ENCODE measurements around the gene RPL10A.

RPL10A gene

DNA sequence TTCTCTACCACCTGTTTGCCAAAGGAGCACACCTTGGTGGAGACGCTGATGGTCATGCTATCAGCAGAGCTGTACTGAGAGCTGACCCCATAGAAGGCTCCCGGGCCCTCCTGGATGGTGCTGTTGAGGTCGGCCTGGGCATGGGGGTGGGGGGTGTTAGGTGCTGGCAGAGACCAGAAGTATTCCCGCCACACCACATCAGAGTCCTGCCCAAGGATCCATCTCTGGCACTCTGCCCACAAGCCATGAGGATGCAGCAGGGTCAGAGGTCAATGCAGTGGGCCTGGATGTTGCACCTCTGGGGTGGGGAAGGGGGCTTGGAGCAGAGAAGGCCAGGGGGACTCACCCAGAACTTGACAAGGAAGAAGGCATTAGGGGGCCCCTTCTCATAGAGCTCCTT, 7.4 kb downstream of the RPL10A start:
- no peak for DNase-seq (ENCODE audit: low spot score)

DNA sequence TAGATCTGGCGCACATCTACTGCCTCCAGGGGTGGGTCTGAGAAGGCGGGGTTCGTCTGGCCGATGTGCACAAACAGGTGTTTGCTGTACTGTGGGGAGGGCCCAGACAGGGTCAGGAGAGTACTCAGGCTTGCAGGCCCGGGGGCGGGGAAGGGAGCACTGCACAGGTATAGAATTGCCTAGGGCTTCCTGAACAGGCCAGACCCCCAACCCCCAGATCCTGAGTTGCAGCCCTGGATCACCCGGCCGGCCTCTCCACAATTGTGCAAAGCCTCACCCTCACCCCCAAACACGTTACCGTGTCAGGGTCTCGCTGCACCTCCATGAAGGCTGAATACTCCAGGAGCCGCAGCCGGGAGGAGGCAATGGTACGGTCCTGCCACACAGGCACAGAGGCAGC, 7.8 kb downstream of the RPL10A start:
- DNase-seq (ENCODE audit: low spot score) = no peak

DNA sequence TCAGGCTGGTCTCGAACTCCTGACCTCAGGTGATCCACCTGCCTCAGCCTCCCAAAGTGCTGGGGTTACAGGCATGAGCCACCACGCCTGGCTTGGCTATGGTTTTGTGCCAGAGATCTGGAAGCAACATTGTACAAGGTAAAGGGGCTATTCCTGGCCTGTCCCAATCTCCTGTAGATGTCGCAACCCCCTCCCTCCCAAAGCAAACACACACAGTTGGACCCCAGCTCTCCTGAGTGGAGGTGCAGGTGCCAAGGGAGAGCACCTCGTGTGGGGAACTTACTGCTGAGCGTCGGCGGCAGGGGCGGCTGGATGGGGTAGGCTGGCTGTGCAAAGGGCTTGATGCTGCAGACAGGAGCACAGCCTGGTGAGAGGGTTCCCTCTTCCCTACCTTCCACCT, 8.8 kb downstream of the RPL10A start:
- no peak for DNase-seq (ENCODE audit: low spot score)

DNA sequence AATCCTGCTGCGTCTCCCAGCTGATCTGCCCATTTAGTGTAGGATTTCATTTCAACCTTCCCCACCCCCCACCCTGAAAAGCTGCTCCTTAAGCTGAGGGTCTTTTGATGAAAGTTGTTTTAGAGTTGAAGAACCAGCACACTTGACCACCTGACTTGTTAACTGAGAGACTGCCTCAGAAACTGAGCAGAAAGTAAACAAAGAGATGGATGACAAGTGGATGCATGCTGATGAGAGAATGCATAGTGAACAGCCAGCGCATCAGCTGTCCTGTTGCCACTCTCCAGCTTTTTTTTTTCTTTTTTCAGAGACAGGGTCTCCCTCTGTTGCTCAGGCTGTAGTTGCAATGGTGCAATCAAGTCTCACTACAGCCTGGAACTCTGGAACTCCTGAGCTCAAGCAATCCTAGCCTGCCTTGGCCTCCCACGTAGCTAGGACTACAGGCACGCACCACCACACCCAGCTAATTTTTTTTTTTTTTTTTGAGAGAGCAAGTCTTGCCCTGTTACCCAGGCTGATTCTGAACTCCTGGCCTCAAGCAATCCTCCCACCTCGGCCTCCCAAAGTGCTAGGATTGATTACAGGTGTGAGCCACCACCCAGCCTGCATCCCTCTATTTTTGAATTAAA, 9.5 kb downstream of the RPL10A start:
- DNase-seq (ENCODE audit: low spot score) = no peak

DNA sequence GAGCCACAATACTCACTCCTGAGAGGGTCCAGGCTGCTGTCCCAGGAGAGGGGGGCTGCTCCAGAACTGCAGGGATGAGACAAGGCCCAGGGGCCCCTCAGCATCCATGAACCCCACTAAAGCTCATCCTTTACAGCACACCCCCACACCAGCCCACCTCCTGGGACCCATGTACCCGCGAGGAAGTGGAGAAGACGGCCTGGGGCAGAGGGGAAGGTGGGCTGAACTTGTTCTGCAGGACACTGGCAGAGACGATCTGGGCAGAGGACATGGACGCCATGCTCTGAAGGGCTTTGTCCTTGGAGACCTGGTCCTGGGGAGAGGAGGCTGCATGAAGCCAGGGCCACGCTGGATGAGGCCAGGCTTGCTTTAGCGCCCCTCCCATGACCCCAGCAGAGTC, 10.1 kb downstream of the RPL10A start:
- no peak for DNase-seq (ENCODE audit: low spot score)

DNA sequence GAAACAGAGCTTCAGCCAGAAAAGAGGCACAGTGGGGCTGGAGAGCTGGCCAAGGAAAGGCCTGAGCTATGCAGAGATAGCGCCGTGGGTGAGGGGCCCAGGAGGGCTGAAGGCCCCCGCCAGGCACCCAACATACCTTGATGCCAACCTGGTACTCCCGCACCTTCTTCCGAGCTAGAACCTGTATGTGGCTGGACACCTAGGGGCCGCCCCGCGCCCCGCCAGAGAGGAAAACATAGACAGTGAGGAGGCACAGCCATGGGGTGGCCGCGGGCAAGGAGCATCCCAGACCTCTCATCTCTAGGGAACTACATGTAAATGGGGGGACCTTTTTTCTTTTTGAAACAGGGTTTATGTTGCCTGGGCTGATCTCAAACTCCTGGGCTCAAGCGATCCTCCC, 12.0 kb downstream of the RPL10A start:
- no peak for DNase-seq (ENCODE audit: low spot score)

DNA sequence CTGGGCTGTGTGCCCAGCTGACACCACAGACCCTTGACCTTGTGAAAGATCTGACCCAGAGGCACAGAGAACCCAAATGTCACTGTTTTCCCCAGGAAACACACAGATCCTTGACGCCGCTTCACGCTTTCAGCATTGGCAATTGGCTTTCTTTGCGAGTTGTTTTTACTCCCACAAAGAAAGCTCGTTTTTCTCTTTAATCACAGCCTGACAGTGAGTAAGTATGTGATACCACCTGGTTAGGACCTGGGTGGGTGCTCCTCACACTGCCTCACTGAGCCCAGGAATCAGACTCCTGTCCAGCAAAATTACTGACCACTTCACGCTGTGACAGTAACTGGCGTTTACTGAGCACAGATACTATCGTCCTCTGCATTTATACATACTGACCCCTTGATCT, 13.0 kb downstream of the RPL10A start:
- DNase-seq (ENCODE audit: low spot score) = no peak

DNA sequence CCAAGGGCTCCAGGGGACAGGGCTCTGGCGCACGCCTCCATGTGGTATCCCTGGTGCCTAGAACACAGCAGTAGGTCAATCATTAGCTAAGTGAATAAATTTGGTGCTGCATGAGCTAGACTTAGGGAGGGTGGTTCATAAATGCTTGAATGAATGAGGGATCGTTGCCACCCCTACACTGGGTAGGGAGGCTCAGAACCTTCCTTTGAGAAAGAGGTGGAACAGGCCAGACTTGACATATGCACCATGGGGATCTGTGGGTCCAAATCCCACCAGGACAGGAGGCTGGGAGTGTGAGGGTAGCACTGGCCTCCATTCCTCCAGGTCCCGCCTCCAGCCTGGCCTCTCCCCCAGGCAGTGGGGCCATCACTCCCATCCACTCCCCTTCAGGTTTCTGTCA, 14.9 kb downstream of the RPL10A start:
- no peak for DNase-seq (ENCODE audit: low spot score)

DNA sequence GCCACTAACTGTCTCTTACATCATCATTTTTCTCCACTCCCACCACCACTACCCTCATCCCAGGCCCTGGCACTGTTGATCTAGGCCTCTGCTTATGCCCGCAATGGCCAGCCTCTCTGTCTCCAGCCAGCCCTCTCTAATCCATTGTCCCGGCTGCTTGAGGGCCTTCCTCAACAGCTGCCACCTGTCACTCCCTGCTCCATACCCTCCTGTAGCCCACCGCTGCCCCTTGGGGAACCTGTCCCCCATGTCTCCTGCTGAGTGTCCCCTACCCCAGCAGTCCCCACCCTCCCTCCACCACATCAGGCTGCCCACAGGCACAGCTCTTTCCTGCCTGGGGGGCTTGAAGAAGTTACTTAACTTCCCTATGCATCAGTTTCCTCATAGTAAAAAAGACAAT, 15.3 kb downstream of the RPL10A start:
- no peak for DNase-seq (ENCODE audit: low spot score)

DNA sequence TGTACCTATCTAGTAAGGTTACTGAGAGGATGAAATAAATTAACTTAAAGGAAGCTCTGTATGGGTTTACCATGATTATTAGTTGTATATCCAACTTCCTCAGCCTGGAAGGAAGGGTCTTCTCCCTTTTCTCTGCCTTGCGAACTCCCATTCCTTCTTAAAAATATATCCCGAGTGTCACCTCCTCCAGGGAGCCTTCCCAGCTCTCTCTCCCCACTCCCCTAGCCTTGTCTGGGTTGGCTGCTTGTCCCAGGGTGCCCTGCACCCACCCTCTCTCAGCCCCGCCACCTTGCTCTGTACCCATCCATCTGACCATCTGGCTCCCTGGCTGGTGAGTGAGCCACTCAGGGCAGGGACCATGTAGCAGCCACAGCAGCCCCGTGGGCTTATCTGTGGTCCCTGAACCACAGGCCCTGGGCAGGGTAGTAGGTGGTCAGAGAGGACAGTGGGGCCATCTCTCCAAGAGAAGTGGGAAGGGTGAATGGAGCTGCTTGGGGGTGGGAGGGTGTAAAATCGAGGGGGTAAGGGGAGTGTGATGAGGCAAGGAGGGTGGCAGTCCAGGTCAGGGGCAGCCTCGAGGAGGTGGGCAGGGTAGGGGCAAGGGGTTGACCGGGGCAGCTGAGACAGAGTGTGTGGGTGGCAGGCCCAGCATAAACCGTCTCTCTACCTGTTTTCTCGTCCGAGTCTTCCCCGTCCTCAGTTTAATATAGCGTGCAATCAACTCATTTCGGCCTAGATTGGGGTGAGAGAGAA, 15.9 kb downstream of the RPL10A start:
- DNase-seq (ENCODE audit: low spot score) = no peak

DNA sequence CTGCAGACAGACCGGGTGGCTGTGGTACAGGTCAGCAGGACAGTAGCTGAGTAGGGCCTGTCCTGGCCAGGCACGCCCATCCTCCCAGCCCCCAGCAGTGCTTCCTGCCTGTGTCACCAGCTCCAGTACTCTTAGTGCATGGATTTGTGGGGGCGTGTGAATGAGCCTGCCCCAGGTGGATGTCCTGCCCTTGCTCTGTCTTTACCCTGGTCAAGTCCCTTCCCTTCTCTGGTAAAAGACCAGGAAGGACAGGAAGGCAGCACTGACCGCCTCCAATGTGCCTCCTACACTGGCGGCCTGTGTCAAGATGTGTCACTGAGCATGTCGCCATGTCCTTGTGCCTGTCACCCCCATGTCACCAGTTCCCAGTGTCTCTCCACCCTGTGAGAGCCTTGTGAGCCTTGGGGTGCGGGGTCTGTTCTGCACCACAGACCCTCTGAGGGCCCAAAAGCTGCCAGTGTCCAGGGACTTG, 16.8 kb downstream of the RPL10A start:
- DNase-seq (ENCODE audit: low spot score) = no peak

DNA sequence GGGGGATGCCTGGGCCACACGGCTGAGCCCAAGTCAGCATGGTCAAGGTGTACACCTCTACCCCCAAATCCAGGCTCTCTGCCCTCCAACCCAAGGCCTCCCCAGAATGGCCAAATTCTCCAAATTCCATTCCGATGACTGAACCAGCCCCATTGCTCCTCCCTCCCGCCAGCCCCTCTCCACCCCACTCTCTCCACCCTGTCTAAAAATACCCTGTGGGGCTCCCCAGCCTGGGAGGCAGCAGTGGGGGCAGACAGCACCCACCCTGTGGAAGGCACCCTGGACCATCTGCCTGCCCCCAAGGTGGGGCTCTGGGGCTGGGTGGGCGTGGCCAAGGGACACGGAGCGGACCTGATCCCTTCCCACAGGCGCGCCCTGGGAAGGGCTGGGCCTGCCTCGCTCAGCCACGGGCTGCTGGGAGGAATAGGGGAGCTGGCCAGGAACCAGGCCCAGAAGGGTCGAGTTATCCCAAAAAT, 17.2 kb downstream of the RPL10A start:
- no peak for DNase-seq (ENCODE audit: low spot score)

DNA sequence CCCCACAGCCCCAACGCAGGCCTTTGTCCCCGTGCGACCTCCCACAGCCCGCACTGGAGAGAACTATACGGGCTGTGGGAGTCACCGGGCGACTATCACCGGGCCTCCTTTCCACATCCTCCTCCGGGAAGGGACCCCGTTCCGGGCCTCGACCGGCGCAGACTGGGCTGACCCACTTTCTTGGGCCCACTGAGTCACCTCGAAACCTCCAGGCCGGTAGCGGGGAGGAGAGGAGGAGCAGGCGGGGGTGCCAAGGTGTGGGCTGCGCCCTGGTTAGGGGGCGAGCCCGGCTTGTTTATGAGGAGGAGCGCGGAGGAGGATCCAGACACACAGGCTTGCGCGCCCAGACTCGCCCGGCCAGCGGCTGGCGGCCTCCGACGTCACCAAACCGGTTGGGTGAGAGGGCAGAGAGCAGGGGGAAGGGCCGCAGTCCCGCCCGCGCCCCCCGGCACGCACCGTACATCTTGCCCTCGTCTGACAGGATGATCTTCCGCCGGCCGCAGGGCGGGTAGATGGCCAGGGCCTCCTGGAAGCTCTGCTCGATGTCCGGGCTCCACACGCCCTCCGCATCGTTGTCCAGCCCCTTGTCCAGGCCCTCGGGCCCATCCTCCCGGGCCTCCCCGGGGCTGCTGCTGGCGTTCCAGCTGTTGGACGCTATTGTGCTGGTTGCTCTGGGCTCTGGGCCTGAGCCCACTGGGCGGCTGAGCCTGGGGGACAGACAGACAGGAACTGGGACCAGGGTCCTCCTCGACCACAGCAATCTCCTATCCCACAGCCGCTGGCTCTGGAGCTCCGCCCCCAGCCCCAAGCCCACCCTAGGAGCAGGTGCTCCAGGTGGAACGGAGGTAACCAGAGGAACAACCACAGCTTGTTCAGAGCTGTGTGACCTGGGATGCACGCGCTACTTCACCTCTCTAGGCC, 18.1 kb downstream of the RPL10A start:
- DNase-seq (ENCODE audit: low spot score) = no peak

DNA sequence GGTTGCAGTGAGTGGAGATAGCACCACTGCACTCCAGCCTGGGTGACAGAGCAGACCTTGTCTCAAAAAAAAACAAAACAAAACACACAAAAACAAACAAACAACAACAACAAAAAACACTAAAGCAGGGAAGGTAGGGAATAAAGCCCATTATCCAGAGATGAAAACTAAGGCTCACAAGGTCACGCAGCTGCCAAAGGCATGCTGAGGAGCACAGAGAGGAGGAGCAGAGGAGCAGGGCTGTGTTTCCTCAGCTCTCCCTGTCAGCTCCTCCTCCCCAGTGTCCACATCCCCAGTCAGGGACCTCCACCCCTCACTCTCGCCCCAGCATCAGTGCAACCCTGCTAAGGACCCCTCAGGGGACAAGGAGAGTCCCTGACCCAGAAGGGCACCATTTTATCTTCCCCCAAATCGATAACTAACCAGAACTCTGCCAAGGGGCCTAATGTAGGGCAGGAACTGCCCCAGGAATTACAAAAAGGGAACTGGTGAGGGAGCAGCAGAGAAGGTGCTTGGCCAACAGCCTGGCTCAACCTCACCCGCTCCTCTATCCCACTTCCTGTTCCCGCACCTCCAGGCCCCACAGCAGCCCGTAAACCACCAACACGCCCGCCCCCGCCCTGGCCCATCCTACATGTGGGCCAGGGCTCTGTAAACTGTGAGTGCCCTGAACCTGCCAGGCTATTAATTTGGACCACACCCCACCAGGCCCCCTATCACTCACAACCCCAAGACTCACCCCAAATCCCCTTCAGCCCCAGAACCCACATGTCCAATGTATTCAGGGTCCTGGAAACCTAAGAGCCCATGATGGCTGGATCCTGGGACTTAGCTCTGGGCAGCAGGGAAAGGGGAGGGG, 19.7 kb downstream of the RPL10A start:
- DNase-seq (ENCODE audit: low spot score) = no peak

DNA sequence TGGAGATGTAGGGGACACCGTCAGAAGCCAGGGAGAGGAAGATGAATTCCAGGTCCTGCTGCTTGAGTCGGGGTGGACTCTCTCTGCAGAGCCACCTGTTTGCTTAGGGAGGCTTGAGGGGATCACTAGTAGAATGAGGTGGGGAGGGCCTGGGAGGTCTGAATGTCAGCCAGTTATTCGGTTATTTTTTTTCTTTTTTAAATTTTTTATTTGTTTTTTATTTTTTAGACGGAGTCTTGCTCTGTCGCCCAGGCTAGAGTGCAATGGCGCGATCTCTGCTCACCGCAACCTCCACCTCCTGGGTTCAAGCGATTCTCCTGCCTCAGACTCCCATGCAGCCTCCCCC, 20.3 kb downstream of the RPL10A start:
- no peak for DNase-seq (ENCODE audit: low spot score)

DNA sequence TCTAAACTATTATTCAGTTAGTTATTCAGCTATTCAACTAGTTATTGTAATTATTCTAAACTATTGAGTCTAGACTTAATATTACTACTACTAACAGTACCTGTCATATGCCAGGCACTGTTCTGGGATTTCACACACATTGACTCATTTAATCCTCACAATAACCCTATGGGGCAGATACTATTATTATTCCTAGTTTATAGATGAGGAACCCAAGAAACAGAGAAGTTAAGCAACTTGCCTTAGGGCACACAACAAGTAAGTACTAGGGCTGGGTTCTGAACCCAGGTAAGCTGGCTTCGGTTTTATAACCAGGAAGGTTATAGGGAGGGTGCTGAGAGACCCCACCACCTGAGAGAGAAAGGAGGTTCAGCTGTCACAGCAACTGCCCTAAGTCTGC, 20.9 kb downstream of the RPL10A start:
- DNase-seq (ENCODE audit: low spot score) = no peak

DNA sequence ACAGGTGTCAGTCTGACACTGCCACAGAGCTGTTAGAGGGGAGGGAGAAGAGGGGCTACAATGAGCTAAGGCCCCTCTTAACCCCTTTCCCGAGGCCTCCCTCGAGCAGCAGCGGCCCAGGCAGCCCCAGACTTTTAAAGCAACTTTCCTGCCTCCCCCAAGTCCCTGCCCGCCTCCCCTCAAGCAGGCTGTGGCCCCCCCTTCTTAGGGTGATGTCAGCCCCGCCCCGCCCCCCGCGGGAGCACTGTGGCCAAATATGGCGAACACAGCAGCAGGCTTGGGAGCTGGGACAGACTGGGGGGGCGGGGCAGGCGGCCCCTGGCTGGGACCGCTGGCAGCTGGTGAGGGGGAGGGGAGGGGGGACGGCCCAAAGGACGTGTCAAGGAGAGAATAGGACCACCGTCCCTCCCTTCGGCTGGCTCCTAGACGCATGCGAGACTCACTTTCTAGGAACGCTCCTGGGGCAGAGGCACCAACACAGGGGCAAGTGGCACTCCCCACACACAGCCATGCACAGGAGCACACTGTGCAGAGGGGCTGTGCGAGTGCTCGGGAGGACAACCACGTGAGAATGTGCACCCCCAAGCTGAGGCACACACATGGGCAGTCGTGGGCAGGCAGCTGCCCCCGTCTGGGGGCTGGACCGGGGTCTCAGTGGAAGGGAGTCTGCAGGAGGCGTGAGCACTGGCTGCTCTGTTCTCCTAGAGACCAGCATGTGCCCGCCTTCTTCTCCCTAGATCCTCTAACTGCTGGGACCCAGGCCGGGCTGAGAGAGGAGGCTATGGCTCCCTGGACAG, 22.0 kb downstream of the RPL10A start:
- no peak for DNase-seq (ENCODE audit: low spot score)

DNA sequence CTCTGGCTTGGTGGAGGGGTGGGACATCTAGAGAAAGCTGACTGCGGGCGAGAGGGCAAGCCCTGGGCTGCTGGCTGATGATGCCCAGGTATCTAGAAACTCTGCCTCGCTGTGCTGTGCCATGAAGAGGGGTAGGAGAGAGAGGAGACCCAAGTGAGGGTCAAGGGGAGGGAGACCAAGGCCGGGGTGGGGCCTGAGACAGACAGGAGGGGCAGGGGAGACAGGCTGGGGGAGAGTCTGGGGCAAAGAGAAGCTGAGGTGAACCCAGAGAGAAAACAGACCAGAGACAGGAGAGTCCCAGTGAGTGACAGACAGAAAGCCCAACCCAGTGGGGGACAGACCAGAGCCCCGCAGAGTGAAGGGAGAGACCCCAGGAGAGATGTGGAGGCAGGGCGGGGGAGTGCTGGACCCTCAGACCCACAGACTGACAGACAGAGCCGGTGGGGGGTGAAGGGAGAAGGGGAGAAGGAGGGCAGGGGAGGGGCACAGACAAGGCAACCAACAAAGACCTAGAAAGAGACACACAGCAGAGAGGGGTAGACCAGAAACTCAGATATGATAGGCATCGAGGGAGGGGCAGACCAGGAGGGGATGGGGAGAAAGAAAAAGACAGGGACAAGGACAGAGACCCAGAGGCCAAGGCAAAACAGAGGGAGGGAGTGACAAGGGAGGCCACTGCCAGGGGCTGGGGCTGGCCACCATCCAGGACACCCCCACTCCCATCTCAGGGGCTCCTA, 22.8 kb downstream of the RPL10A start:
- no peak for DNase-seq (ENCODE audit: low spot score)

DNA sequence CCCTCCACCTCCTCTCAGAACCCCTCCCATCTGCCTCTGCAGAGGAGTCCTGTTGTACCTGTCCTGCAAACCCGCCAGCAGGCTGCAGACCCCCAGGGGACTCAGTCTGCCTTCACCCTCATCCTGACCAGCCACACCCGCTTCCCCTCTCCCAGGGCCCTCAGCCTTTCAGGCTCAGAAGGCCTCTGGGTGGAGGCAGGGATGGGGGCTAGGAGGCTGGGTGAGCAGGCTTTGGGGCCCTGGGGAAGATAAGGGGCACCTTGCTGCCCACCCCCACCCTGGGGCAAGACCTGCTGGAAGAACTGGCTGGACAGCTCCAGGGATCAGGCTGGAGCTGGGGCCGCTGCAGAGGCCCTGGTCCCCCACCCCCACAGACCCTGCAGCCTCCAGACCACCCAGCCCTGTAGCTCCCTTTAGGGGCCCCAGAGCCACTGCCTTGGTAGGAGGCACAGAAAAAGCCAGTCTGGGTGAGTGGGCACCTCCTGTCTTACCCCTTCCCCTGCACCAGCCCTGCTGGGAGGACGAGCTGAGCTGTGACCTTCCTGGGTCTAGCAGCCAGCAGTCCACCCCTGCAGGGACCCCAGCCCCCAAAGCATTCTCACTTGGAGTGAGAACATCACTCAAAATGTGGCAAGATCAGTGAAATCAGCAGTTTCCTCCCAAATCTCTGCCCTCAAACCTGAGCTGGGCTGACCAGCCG, 23.5 kb downstream of the RPL10A start:
- DNase-seq (ENCODE audit: low spot score) = no peak

All from germinal center (tissue), 1 donor.